Stimulated activated naive CD8-positive, alpha-beta T cell treated with anti-CD3 and anti-CD28 coated beads, Interleukin-15, amount 100 ng/mL, for 72 hours (primary cell): ENCODE measurements around the gene CELA2B.

Experiments used
- ATAC-seq: fragments of 150-1000 bp; cut with Tn5 transposase; 2 replicates; pipeline ENCODE4 v1.10.0; 2021; ENCODE audit warnings: mild to moderate bottlenecking, moderate library complexity
- DNase-seq, 2 donors: peaks; one replicate each; pipeline ENCODE4 v3.0.0; 2021 to 2022
- H3K27ac Mint-ChIP-seq, 2 donors: one replicate each; pipeline ENCODE4 v1.8.0; 2022; ENCODE audit warnings: mild to moderate bottlenecking in 2 of 2, mixed read lengths in 2 of 2, moderate library complexity in 2 of 2
- H3K27me3 Mint-ChIP-seq: one replicate; pipeline ENCODE4 v1.8.0; 2022; ENCODE audit warnings: mixed read lengths
- H3K4me1 Mint-ChIP-seq: one replicate; pipeline ENCODE4 v1.8.0; 2022; ENCODE audit warnings: mild to moderate bottlenecking, mixed read lengths
- H3K4me3 Mint-ChIP-seq, 2 donors: one replicate each; pipeline ENCODE4 v1.8.0; 2022; ENCODE audit warnings: mild to moderate bottlenecking in 2 of 2, mixed read lengths in 2 of 2, moderate library complexity in 1 of 2
- H3K9me3 Mint-ChIP-seq, 2 donors: one replicate each; pipeline ENCODE4 v1.8.0; 2022; ENCODE audit warnings: mixed read lengths in 2 of 2

Gene CELA2B

GRCh38 chr1:15441247-15441646, 34.7 kb upstream of the CELA2B start:
- Mint-ChIP-seq H3K27ac (no peak overlapping the region), H3K9me3 (no peaks in the 10 kb centered on the region), H3K4me3 (no peak overlapping the region), H3K4me1 (peaks cover 6% of the 10 kb centered on the region), H3K27me3 (peaks cover 15% of the 10 kb centered on the region)
- no peak for ATAC-seq
- no peak for DNase-seq

DNA sequence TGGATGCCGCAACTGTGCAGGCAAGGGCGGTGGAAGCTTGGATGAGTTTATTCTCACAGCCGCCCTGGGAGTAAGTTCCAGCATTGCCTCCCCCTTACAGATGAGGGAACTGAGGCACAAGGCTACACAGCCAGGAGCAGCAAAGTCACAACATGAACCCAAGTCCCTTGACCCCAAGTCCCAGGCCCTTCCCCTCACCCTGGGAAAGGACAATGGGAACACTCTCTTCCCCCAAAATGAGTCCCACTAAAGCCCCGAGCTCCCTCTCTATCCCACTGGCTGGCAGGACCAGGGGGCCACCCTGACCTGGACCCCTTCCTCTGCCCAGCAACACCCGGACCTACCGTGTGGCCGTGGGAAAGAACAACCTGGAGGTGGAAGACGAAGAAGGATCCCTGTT, 33.8 kb upstream of the CELA2B start:
- Mint-ChIP-seq H3K9me3 (no peaks in the 10 kb centered on the region), H3K27me3 (peaks cover 24% of the 10 kb centered on the region), H3K4me3 (no peak overlapping the region), H3K27ac (no peak overlapping the region), H3K4me1 (peaks cover 6% of the 10 kb centered on the region)
- ATAC-seq (no peak), DNase-seq (no peak)

DNA sequence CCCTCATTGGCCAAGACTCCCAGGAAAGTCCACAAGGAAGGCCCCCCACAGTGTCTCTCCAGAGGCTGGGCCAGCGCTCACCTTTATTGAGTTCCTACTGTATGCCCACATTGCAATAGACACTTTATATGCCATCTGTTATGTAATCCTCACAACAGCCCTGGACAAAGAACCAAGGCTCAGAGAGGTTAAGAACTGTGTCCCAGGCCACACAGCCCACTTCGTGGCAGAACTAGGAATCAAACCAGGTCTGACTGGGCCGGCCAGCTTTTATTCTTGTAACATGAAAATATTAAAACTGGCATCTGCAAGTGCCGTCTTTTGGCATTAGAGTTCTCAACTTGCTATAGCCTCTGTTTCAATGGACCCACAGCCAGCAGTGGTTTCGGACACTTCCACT, 33.1 kb upstream of the CELA2B start:
- Mint-ChIP-seq H3K9me3 (no peaks in the 10 kb centered on the region), H3K27ac (no peak overlapping the region), H3K27me3 (peaks cover 30% of the 10 kb centered on the region), H3K4me3 (no peak overlapping the region), H3K4me1 (peaks cover 6% of the 10 kb centered on the region)
- ATAC-seq (no peak), DNase-seq (no peak)

GRCh38 chr1:15443281-15443680, 32.6 kb upstream of the CELA2B start:
- H3K4me3 Mint-ChIP-seq, result no peak overlapping the region
- DNase-seq (no peak), ATAC-seq (no peak)
- no peak overlapping the region for H3K27ac Mint-ChIP-seq
- H3K9me3 Mint-ChIP-seq, result no peaks in the 10 kb centered on the region
- peaks cover 6% of the 10 kb centered on the region for H3K4me1 Mint-ChIP-seq
- H3K27me3 Mint-ChIP-seq, result peaks cover 30% of the 10 kb centered on the region

DNA sequence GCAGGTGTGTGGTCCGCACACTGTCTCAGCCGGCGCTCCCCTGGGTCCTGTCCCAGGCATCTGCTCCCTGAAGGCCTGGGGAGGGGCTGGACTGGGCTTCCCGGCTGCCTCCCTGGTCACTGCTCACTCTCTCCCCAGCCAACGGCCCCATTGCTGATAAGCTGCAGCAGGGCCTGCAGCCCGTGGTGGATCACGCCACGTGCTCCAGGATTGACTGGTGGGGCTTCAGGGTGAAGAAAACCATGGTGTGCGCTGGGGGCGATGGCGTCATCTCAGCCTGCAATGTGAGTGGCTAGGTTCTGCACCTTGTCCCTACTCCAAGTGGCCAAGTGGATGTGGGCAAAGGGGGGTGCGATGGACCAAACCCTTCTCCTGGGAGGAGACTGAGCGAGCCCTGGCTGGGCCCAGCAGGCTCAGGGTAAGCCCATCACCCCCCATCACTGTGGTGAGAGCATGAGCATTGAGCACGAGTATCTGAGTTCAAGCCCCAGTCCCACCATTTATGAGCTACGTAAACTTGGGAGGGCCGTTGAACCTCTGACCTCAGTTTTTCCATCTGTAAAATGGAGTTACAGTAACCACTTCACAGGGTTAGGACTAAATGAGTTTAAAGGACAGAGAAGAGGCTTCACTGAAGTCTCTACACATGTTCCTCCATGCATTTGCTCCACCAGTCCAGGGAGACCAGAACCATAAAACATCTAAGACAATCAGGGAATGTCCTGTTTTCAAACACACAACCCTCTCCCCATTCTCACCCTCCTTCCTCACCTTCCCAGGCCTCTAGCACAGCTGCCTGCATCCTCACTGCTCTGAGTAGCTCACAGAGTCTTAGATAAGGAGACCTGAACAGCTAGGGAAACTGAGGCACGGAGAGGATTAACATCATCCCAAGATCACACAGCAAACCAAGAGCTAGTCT, 31.2 kb upstream of the CELA2B start:
- Mint-ChIP-seq H3K27ac (no peak overlapping the region), H3K4me3 (no peak overlapping the region), H3K27me3 (peaks cover 30% of the 10 kb centered on the region), H3K9me3 (no peaks in the 10 kb centered on the region), H3K4me1 (peaks cover 6% of the 10 kb centered on the region)
- ATAC-seq (no peak), DNase-seq (no peak)

- no peaks in the 10 kb centered on the region for H3K9me3 Mint-ChIP-seq
- DNase-seq (no peak), ATAC-seq (no peak)
- peaks cover 30% of the 10 kb centered on the region for H3K27me3 Mint-ChIP-seq
- no peak overlapping the region for H3K27ac Mint-ChIP-seq
- H3K4me3 Mint-ChIP-seq, result no peak overlapping the region
- peaks cover 6% of the 10 kb centered on the region for H3K4me1 Mint-ChIP-seq
Observed at GRCh38 chr1:15445390-15446122, 30.3 kb upstream of the CELA2B start.

GRCh38 chr1:15446212-15446611, 29.7 kb upstream of the CELA2B start:
- ATAC-seq (no peak), DNase-seq (no peak)
- Mint-ChIP-seq H3K4me3 (no peak overlapping the region), H3K27ac (no peak overlapping the region), H3K4me1 (peaks cover 6% of the 10 kb centered on the region), H3K9me3 (no peaks in the 10 kb centered on the region), H3K27me3 (peaks cover 30% of the 10 kb centered on the region)

DNA sequence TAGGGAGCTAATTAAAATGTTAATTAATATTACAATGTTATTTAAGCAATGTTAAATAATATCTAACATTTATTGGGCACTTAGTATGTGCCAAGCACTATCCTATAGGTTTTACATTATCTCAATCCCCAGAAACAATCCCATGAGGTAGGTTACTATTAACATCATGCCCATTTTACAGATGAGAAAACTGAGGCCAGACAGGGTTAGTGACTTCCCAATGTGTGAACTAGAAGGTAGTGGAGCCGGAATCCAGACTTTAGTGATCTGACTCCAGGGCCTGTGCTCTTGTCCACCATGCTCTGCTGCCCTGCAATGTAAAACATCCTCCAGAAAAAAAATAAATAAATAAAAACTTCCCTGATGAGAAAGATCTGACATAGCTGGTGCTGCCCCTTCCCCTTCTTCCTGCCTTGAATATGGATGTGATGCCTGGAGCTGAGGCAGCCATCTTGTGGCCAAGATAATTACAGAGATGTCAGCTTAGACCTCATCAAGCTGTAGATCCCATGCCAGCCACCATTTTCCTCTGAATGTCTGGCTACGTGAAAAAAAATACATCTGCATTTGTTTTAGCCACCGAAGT, 26.9 kb upstream of the CELA2B start:
- H3K9me3 Mint-ChIP-seq, result no peaks in the 10 kb centered on the region
- H3K27me3 Mint-ChIP-seq, result peaks cover 30% of the 10 kb centered on the region
- no peak overlapping the region for H3K4me3 Mint-ChIP-seq
- H3K27ac Mint-ChIP-seq, result peak overlapping the region in 1 of 2 donors; percentile 19
- peaks cover 6% of the 10 kb centered on the region for H3K4me1 Mint-ChIP-seq
- no peak for DNase-seq
- ATAC-seq, result no peak

DNA sequence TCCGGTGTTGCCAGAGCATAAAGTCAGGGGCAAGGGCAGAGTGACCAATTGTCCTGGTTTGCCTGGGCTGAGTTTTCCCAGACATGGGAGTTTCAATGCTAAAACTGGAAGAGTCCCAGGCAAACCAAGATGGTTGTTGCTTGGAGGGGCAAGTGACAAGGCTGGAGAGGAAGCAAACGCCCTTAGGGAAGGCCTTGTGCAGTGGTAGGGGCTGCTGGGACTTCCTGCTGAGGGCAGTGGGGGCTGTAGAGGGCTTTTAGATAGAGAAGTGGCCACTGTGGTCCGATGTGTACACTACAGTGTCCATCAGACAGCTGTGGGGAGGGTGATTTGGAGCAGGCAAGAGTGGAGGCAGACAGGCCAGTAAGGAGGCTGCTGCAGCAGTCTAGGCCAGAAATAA, 26.3 kb upstream of the CELA2B start:
- Mint-ChIP-seq H3K9me3 (no peaks in the 10 kb centered on the region), H3K27ac (peak overlapping the region in 1 of 2 donors; percentile 36), H3K4me1 (peaks cover 6% of the 10 kb centered on the region), H3K27me3 (peaks cover 30% of the 10 kb centered on the region), H3K4me3 (no peak overlapping the region)
- DNase-seq (no peak), ATAC-seq (no peak)

DNA sequence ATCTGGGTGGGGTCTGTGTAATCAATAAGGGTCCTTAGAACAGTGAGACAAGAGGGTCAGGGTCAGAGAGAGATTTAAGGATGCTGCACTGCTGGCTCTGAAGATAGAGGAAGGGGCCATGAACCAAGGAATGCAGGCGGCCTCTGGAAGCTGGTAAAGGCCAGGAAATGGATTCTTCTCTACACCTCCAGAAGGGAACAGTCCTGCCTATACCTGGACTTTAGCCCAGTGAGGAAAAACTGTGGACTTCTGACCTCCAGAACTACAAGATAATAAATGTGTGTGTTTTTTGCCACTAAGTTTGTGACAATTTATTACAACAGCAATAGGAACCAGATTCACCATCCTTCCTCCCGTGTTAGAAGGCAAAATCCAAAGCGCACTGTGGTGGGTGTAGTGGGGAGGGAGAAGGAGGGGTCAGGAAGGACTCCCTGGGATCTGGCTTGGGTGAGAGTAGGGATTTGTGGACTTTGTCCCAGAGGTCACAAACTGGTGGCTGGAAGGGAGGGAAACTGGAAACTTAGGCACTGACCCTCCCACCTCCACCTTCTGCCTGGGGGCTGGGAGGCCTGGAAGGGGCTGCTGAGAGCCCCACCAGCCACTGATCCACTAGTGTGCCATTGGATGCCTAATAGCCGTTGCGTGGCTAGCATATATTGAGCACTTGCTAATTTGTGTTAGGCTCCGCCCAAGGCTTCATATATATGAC, 24.7 kb upstream of the CELA2B start:
- Mint-ChIP-seq H3K4me1 (no peaks in the 10 kb centered on the region), H3K27me3 (peaks cover 16% of the 10 kb centered on the region), H3K27ac (no peak overlapping the region), H3K4me3 (no peak overlapping the region), H3K9me3 (no peaks in the 10 kb centered on the region)
- DNase-seq (no peak), ATAC-seq (no peak)

DNA sequence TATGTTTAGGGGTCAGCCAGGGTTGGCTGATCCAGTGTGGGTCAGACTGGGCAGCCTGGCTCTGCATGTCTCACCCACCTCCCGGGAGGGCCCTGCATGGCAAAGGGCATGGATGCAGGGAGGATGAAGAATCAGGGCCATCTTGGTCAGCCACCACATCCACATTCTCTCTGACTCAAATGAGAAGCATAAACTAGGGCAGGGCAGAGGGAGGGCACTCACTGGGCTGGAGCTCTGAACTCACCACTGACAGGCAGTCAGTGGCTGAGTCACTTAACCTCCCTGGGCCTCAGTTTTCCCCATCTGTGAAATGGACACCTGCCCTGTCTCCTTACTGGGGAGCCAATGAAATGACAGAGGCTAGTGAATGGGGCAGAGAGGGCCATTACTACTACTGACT, 23.7 kb upstream of the CELA2B start:
- H3K4me1 Mint-ChIP-seq, result no peaks in the 10 kb centered on the region
- no peak for DNase-seq
- H3K9me3 Mint-ChIP-seq, result no peaks in the 10 kb centered on the region
- ATAC-seq, result no peak
- H3K4me3 Mint-ChIP-seq, result no peak overlapping the region
- H3K27me3 Mint-ChIP-seq, result peaks cover 5% of the 10 kb centered on the region
- H3K27ac Mint-ChIP-seq, result no peak overlapping the region

- ATAC-seq (no peak), DNase-seq (no peak)
- H3K27me3 Mint-ChIP-seq, result no peaks in the 10 kb centered on the region
- H3K4me3 Mint-ChIP-seq, result no peak overlapping the region
- no peaks in the 10 kb centered on the region for H3K4me1 Mint-ChIP-seq
- no peaks in the 10 kb centered on the region for H3K9me3 Mint-ChIP-seq
- H3K27ac Mint-ChIP-seq, result peak overlapping the region in 1 of 2 donors; percentile 20
Observed at GRCh38 chr1:15452866-15453571, 22.9 kb upstream of the CELA2B start.

DNA sequence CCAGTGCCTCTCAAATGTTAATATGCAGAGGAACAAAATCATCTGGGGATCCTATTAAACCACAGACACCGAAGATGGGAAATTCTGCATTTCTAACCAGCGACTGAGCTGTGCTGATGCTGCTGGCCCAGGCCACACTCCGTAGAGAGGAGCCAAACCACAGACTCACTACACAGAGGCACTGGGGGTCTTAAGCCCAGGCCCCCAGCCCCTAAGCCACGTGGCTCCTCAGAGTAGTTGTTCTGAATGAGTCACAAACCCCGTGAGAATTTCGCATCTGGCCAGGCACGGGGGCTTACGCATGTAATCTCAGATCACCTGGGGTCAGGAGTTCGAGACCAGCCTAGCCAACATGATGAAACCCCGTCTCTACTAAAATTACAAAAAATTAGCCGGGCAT, 22.2 kb upstream of the CELA2B start:
- ATAC-seq (no peak), DNase-seq (no peak)
- no peak overlapping the region for H3K27ac Mint-ChIP-seq
- no peaks in the 10 kb centered on the region for H3K27me3 Mint-ChIP-seq
- no peaks in the 10 kb centered on the region for H3K4me1 Mint-ChIP-seq
- H3K9me3 Mint-ChIP-seq, result no peaks in the 10 kb centered on the region
- H3K4me3 Mint-ChIP-seq, result no peak overlapping the region

GRCh38 chr1:15454256-15454655, 21.6 kb upstream of the CELA2B start:
- no peak for ATAC-seq
- H3K4me1 Mint-ChIP-seq, result no peaks in the 10 kb centered on the region
- DNase-seq, result no peak
- no peaks in the 10 kb centered on the region for H3K27me3 Mint-ChIP-seq
- H3K9me3 Mint-ChIP-seq, result no peaks in the 10 kb centered on the region
- no peak overlapping the region for H3K27ac Mint-ChIP-seq
- H3K4me3 Mint-ChIP-seq, result no peak overlapping the region

DNA sequence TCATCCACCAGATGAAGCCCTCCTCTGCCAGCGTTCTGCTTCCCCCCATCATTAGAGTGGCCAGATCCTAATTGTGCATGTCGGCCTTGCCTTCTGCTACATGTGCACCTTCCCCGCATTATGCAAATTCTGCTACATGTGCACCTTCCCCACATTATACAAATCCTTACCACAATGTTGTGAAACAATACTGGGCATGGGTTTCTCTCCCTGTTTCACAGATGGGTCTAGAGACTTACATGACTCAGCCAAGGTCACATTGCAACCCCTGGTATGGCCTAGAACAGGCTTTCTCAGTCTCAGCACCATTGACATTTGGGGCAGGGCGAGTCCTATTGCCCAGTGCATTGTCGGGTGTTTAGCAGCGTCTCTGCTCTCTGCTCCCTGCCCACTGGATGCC, 20.4 kb upstream of the CELA2B start:
- Mint-ChIP-seq H3K4me3 (no peak overlapping the region), H3K27ac (no peak overlapping the region), H3K4me1 (no peaks in the 10 kb centered on the region), H3K27me3 (peaks cover 6% of the 10 kb centered on the region), H3K9me3 (no peaks in the 10 kb centered on the region)
- DNase-seq, result no peak
- ATAC-seq, result no peak
